Cerebellar nuclear complex (tissue), 1 donor: Measurements from ENCODE around the gene MAT2A.
"Not testable (repeated sequence)": the region's sequence is repeated elsewhere in the genome, so short reads cannot be mapped to it uniquely, and the experiment has no call there.

Source experiments
- DNase-seq, 2 experiments: peaks; one replicate each; lab custom pipeline; 2025; lab: John Stamatoyannopoulos, UW

The MAT2A gene

GRCh38 chr2:85579266-85579935 is 40.4 kb downstream of the MAT2A start:
- no peak for DNase-seq

DNA sequence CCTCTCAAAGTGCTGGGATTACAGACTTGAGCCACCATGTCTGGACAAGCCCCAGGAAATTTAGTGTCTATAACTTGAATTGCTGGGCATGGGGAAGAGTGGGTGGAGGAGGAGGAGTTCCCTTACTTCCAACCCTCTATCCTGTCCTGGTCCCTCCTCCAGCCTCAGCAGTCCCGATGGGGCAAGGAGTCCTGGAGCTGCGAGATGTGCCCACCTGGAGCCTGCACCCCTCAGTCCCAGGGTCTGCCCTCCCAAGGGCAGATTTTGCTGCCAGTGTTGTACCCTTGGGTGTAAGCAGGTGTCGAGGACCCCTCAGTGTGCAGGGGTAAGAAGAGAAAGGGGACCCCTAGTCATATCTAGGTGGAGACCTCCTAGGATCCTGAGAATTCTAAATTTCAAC is 41.2 kb downstream of the MAT2A start:
- DNase-seq, result no peak

DNA sequence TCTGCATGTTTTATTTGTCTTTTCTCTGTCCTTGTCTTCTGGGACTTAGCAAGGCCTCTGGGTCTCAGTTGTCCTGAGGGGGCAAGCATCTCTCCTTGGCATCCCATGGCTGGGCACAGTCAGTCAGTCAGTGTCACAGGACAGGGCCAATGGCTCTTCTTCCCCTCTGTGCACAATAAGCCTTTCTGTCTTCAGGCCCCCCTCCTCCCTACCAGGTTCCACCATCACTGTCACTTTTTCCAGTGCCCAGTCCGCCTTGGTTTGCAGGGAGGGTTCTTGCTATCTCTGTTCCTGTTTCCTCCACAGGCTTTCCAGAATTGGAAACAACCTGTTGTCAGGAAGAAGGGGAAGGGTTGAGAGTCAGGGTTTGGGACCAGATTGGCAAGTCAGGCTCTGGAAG is 43.5 kb downstream of the MAT2A start:
- DNase-seq, result no peak

- no peak for DNase-seq
Measured at GRCh38 chr2:85583667-85584353, 44.8 kb downstream of the MAT2A start.

DNA sequence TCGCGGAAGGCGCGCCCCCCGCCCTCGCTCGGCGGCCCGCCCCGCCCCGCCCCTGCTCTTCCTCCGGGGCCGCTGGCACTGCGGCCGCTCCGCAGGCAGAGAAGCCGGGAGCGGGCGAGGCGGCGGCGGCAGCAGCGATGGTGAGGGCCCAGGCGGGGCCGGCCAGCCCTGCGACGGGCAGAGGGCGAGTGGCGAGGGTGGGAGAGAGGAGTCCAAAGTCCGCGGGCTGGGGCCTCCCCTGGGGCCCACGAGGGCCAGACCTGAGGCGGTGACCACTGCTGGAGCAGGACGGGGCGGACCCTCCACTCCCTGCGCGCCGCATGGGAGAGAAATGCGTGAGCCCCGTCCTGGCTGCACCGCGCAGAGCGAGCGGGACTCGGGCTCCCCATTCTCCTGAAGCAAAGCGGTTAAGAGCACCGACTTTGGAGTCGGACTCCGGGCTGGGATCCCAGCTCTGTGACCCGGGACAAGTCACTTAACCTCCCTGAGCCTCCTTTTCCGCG is 45.4 kb downstream of the MAT2A start, which contains the start of gene VAMP5:
Gene VAMP5 (plus strand): TSS at position 78 of the 503 bp plus-strand sequence. CDS start 60 bp downstream, at position 138.
- no peak for DNase-seq

GRCh38 chr2:85584857-85585780 is 46.2 kb downstream of the MAT2A start:
- DNase-seq, result no peak

GRCh38 chr2:85585781-85586105 is 46.8 kb downstream of the MAT2A start:
- no peak for DNase-seq

- DNase-seq, result no peak
Measured at GRCh38 chr2:85588236-85588635, 49.3 kb downstream of the MAT2A start.

GRCh38 chr2:85588645-85589044 is 49.7 kb downstream of the MAT2A start:
- DNase-seq, result no peak

DNA sequence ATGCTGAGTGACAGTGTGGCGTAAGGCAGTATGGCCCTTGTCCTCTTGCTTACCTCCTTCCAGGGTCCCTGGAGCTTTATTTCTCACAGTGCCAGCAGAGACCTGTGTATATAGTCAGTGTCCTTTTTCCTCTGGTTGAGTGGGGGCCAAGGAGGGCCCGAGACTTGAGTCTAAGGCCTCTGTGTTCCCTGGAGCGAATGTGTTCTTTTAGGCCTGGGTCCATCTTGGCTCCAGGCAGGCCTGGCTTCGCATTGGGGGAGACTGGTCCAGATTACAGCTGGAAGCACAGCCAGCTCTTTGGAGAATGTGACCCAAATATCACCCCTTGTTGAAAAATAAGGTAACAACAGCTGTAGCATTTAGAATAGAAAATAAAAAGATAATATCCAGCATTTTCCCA is 50.2 kb downstream of the MAT2A start:
- no peak for DNase-seq

GRCh38 chr2:85589982-85590791 is 51.2 kb downstream of the MAT2A start:
- no peak for DNase-seq

GRCh38 chr2:85590950-85591349 is 52.0 kb downstream of the MAT2A start:
- no peak for DNase-seq

- DNase-seq, result no peak
Measured at GRCh38 chr2:85591563-85591962, 52.6 kb downstream of the MAT2A start.

GRCh38 chr2:85592299-85592698 is 53.3 kb downstream of the MAT2A start:
- not testable (repeated sequence) for DNase-seq

GRCh38 chr2:85593023-85593422 is 54.1 kb downstream of the MAT2A start:
- DNase-seq, result no peak
